ENCODE measurements around the gene UBE2S.
"Not testable (repeated sequence)": the region's sequence is repeated elsewhere in the genome, so short reads cannot be mapped to it uniquely, and the experiment has no call there.

Gene UBE2S

DNA sequence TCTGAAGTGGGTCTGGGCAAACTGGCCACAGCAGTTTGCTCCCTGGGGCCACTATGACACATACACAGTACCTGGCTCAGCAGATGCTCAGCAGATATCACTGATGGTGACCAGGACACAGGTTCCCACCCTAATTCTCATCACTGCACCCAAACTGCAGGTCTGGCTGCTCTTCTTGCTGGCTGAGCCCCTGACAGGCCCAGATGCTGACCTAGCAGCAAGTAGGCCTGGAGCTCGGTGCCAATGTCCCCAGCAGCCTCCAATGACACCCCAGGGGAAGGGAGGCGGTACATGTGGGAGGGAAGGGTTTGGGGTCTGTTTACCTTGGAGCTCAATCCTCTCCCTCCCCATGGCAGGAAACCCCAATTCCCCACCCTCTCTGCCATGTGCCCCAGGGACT lies 5.1 kb downstream of the UBE2S start:
- no peak for DNase-seq

DNA sequence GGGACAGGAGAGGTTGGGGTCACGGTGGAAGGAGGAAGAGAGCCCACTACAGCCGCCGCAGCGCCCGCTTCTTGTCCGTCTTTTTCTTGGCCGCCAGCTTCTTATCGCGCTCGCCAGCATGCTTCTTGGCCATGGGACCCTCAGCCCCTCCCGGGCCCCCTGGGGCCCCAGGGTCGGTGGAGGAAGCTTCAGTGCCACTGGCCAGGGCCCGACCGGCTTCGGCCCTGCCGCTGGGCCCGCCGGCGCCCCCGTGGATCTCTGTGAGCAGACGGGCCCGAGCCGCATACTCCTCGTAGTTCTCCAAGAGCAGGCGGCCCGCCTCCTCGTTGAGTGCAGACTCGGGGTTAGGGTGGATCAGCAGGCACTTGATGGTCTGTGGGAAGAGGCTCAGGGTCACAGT lies 6.2 kb downstream of the UBE2S start:
- not testable (repeated sequence) for DNase-seq

GRCh38 chr19:55400281-55401087 lies 7.1 kb downstream of the UBE2S start:
- no peak for DNase-seq

DNA sequence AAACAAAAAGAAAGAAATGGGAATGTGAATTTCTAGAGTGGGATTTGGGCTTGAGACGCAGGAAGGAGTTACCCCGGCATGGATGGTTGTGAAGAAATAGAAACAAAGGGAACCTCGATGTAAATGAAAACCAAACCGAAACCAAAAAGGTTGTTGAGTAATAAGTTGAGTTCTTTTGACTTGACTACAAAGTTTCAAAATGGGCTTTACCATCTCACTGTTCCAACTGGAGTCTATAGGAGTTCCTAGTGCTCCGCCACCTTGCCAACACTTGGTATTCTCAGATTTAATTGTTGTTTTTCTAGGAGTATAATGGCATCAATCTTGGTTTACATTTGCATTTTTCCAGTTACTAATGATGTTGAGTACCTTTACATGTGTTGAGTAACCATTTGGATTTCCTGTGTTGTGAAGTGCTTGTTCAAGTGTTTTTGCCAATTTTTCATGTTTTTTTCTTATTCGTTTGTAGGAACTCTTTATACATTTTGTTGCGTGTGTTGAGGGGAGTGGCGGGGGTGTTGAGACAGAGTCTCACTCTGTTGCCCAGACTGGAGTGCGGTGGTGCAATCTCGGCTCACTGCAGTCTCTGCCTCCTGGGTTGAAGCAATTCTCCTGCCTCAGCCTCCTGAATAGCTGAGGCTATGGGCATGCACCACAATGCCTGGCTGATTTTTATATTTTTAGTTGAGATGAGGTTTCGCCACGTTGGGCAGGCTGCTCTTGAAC lies 9.2 kb downstream of the UBE2S start:
- no peak for DNase-seq

GRCh38 chr19:55392820-55393761 lies 14.5 kb downstream of the UBE2S start:
- peak; percentile 63 for DNase-seq

DNA sequence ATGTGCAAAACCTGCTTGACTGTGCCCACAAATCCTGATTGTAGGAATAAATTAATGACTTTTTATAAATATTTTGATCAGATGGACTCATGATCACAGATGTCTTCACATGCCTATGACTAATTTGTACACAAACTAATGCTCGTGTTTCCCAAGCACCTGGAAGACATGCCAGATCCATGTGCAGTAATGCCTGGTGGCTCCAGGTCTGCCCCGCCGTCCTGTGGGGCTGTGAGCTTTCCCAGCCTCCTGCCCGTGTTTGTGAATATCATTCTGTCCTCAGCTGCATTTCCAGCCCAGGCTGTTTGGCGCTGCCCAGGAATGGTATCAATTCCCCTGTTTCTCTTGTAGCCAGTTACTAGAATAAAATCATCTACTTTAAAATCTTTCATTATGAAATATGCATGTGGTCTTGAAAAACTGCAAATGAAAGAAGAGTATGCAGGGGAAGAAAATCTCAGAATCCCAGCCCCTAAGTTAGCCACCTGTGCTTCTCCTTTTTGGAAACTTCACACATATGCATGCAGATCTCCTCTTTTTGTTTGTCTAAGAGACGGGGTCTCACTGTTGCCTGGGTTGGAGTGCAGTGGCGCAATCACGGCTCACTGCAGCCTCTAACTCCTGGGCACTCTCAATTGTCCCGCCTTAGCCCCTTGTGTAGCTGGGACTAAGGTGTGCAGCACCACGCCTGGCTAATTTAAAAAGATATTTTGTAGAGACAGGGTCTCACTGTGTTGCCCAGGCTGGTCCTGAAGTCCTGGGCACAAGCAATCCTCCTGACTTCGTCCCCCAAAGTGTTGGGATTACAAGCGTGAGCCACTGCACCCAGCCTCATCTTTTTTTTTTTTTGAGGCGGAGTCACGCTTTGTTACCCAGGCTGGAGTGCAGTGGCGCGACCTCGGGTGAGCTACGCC lies 15.6 kb downstream of the UBE2S start:
- DNase-seq, result no peak

GRCh38 chr19:55391191-55391670 lies 16.4 kb downstream of the UBE2S start:
- DNase-seq, result no peak

GRCh38 chr19:55390461-55390880 lies 17.1 kb downstream of the UBE2S start:
- DNase-seq, result peak; percentile 41

- DNase-seq, result no peak
Measured at GRCh38 chr19:55389386-55390317, 17.9 kb downstream of the UBE2S start.

GRCh38 chr19:55387736-55388497 lies 19.7 kb downstream of the UBE2S start:
- DNase-seq, result no peak

DNA sequence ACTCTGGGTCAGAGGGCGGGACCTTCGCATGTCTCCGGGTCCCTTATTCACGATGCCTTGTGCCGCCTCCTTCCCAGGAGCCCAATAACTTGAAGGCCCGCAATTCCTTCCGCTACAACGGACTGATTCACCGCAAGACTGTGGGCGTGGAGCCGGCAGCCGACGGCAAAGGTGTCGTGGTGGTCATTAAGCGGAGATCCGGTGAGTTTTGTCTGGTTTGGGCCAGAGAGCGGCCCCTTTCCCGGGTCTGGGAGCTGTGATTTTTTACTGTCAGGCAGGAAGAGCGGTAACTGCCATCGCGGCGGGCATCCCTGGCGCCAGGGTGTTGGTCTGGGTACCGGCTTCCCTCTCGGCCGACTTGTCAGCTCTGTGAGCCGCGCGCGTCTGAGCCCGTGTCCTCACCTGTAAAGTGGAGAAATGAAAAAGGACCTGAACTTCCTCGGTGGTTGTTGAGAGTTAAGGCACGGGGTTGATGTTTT lies 21.1 kb downstream of the UBE2S start:
- no peak for DNase-seq

GRCh38 chr19:55385724-55386492 lies 21.7 kb downstream of the UBE2S start, which contains the start of gene RPL28:
RPL28 (plus strand) TSS chr19:55385932; CDS start chr19:55386358, 426 bp downstream.
- DNase-seq, result peak; percentile 99

GRCh38 chr19:55384920-55385723 lies 22.5 kb downstream of the UBE2S start:
- peak; percentile 98 for DNase-seq

- DNase-seq, result peak; percentile 80
Measured at GRCh38 chr19:55384131-55384919, 23.3 kb downstream of the UBE2S start, which contains the start of gene TMEM238. TMEM238 (minus strand) TSS chr19:55384292; CDS start chr19:55384259, 33 bp downstream.

- peak; percentile 81 for DNase-seq
Measured at GRCh38 chr19:55383279-55384130, 24.1 kb downstream of the UBE2S start.

GRCh38 chr19:55382522-55383054 lies 25.0 kb downstream of the UBE2S start:
- no peak for DNase-seq

Data from NCI-H69 (cell line).